Measurements from ENCODE around the gene PRCC.

PRCC gene

DNA sequence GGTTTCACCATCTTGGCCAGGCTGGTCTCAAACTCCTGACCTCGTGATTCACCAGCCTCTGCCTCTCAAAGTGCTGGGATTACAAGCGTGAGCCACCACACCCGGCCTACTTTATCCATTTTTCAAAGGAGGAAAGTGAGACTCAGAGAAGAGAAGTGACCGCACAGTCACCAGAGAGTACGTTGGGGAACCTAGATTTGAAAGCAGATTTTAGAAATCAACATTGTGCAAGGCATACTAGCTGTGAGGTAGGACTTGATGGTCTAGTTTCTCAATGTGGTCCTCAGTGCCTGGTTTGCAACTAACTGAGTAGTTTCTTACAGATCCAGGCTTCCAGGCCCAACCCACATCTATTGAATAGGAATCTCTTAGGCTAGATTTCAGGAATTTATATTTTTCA lies 1.7 kb upstream of the PRCC start:
- no peak for DNase-seq

DNA sequence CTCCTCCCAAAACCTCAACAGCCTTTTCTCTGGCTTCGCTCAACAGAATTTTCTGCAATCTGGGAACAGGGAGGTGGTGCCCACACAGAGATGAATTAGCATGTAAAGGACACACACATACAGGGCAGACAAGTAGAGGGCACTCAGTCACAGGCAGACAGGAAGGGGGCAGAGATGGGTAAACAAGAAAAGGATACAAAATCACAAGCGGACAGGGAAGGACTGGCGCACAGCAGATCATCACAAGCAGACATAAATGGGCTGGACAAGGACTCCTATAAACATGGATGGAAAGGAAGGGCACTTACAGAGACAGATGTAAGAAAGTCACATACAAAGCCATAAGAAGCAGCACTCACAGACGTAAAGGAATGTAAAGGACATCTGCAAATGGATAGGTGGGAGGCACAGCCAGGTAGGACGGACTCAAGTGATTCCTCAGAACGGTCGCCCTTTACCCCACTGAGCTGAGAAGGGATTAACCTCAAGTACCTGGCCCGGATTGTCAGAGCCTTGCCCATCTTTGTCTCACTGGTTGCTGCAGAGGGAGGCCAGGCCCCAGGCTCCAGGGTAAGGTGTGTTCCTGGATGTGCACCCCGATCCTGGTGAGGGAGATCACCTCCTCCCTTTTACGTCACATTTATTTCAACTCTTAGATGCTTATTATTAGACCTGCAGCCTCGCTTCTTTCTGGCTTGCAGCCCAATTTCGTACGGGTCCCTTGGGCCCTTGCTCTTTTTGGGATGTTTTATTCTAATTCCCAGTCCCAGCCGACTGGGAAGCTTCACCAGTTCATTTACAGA lies 836 bp upstream of the PRCC start:
- DNase-seq: no peak

- DNase-seq: peak; percentile 31
Measured at GRCh38 chr1:156767879-156768604, 707 bp downstream of the PRCC start.

DNA sequence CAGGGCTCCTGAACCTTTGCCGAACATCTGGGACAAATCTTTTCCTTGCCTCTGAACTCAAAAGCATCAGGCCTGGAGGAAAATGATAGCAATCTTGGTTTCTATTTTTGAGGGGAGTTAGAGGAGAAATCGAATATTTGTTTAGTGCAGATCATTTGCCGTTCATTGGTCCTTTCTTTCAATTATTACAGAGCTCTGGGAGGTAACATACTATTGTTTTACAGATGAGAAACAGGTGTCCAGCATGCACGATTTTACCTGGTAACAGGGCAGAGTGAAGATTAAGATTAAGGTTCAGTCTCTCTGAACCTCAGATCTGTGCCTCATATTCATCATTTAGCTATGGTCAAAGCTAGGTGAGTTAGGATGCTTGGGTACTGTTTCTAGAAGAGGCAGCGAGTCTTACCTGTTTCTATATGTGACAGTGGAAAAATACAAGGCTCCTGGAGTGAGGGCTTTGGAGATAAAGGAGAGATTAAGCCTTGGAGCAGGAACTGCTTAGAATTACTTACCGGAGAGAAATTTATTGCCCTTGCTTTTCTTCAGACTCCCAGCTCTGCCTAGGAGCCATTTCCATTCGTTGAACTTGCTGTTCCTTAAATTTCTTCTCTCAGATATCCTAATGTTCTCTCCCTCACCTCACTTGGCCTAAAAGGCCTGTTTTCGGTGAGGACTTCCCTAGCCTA lies 1.4 kb downstream of the PRCC start:
- DNase-seq: no peak

DNA sequence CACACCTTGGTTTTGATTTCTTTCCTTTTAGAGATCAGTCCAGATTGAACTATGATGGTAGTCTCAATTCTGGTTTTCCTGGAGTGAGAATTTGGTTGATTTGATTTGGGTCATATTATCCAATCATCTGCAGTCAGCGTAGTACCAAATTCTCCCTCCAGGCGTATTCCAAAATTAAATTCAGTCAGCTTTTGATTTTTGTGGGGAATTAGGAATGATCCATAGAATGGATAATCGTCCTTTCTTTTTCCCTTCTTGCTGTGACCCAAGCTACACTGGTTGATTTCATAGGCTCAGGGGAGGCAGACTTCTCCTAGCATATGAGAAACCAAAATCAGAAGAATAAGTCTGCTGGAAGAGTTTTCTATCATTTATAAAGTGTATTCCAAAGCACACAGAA lies 4.9 kb downstream of the PRCC start:
- DNase-seq: no peak

DNA sequence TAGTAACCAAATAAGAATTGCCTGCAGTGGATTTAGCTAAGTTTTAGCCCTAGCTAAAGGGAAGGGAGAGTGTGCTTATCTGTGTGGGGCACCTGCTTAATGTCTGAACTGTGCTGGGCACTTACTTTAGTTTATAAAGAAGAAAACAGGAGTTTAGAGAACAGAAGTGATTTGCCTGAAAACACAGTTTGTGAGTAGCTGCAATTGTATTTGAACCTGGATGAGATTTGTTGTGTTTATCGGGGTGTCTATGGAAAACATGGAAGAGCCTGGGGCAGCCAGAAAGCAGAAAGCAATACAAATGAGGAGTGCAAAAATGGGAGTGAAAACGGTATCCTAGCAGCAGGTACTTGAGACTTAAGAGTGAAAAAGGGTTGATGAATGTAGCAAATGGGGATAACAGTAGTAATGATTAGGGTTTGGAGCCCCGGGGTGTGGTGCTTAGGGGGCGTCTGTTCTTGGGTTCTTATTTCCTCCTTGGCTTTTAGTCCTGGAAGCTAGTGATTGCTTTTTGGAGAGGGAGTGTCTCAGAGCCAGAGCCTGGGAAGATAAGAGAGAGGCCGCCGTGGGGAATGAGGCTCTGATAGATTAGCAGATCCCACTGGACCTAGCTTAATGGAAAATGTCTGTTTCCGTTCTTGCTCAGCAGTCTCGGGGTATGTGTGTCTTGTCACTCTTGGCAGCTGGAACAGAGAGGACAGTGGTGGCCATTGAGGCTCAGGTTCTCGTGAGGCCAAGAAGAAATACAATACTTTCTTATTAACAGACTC lies 5.6 kb downstream of the PRCC start:
- no peak for DNase-seq

- no peak for DNase-seq
Measured at GRCh38 chr1:156773607-156774006, 6.3 kb downstream of the PRCC start.

DNA sequence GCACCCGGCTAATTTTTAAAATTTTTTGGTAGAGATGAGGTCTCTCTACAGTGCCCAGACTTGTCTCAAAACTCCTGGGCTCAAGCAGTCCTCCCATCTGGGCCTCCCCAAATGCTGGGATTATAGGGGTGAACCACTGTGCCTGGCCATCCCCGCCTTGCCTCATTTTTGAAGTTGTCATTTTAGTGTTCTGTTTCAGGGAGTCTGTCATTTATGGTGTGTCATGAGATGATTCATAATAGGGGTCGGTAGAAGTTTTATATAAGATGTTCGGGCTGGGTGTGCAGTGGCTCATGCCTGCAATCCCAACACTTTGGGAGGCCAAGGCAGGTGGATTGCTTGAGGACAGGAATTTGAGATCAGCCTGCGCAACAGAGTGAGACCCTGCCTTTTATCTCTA lies 8.5 kb downstream of the PRCC start:
- DNase-seq: no peak

GRCh38 chr1:156776942-156777341 lies 9.6 kb downstream of the PRCC start:
- DNase-seq: no peak

DNA sequence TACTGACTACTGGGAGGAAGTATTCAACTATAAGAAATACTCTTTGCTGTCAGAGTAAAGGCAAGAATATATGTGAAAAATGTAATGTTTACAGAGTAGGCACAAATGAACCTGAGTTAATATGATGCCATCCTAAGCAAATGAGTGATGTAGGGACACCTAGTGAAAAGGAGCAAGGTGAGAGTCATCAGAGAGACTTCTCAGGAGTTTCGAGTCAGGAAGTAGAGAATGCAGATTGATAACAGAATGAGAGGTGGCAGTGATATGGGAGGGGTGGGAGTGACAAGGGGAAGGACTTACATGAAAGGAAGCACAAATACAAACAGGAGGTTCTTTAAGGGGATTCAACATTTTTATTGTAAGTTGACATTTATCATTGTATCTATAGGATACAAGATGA lies 10.2 kb downstream of the PRCC start:
- DNase-seq: no peak

- DNase-seq: no peak
Measured at GRCh38 chr1:156781585-156782186, 14.4 kb downstream of the PRCC start.

GRCh38 chr1:156785458-156785857 lies 18.1 kb downstream of the PRCC start:
- DNase-seq: no peak

GRCh38 chr1:156786640-156787039 lies 19.3 kb downstream of the PRCC start:
- DNase-seq: no peak

GRCh38 chr1:156788136-156788535 lies 20.8 kb downstream of the PRCC start:
- DNase-seq: no peak

DNA sequence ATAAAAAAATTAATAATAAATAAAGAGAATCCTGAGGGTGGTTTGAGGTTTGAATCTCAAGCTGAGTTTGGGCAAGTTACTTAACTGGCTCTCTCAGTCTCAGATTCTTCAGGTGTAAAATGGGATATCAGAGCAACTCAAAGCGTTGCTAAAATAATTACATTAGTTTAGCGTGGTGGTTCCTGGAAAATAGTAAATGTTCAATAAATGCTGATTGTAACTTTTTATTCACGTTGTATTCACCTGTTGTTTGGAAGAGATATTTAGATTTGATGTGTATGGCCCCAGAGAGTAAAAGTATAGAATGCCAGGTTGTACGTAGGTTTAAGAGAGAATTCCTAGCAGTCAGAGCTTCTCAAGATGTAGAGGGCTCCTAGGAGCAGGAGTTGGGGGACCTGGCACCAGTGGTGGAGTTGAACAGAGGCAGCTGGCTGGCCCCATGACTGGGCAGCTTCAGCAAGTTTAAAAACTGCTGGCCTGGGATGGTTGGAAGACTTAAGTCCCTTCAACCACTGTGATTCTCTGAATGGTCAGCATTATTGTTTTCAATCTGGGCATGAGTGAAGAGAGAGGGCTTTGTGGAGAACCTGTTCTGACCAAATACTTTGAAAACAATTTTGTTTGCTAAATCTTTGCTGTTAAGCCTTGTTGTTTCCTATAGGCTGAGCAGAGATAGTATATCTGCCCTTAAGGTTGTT lies 22.4 kb downstream of the PRCC start:
- DNase-seq: no peak

DNA sequence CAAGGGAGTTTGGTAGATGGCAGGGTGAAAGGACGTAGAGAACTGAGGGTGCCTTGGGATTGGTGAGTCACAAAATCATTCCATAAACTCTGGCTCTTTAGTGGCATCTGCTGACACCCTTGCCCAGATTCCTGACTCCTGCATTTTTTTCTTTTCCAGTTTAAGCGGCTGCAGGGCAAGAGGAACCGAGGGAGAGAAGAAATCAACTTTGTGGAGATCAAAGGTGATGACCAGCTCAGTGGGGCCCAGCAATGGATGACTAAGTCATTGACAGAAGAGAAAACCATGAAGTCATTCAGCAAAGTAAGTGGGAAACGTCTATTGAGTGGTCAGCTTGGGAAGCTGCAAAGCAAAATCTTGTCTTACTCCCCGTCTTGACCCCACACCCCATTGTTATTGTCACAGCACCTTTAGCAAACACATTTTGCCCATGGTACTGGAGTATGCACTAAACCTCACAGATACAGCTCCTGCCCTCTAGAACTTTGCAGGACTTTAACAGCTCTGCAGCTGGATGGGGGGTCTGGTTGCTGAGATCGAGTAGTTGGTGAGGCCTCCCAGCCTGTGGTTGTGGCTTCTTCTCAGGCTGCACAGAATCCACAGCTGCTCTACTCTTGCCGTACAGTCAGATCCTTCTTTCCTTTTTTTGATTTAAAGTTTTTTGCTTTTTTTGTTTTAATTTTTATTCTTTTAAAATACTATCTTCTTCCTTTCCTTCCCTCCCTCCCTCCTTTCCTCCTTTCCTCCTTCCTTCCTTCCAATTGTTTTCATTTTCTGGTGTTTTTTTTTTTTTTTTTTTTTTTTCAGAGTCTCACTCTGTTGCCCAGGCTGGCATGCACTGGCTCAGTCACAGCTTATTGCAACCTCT lies 27.4 kb downstream of the PRCC start:
- no peak for DNase-seq

- no peak for DNase-seq
Measured at GRCh38 chr1:156795374-156795733, 28.0 kb downstream of the PRCC start.

GRCh38 chr1:156795787-156796186 lies 28.5 kb downstream of the PRCC start:
- DNase-seq: no peak

- DNase-seq: no peak
Measured at GRCh38 chr1:156796340-156797097, 29.2 kb downstream of the PRCC start.

DNA sequence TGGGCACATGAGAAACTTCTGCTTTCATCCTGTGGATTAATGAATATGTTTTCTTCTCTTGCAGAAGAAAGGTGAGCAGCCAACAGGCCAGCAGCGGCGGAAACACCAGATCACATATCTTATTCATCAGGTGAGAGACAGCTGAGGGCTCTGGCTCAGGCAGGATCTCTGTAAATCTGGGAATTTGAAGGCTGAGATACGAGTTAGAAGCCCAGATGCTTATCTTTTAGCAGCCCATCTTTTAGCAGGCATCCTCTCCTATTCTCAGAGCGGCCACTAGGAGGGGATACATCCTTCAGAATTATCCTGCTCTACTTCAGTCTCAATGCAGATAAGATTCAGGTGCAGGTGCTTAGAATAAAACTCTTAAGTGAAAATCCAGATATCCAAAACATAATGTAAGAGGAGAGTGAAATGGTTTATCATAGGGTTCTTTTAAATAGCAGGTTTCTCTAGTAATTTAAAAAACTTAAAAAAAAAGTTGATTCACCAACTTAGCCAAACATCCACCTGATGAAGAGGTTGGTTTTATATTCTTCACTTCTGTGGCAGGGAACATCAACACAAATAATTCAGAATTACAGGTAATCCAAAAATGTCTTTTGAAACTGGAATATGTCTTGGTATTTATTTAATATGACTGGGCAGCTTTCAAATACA lies 30.0 kb downstream of the PRCC start:
- peak; percentile 30 for DNase-seq

Measured in effector CD8-positive, alpha-beta T cell (primary cell).